ENCODE results near the gene TMEM125.

DNA sequence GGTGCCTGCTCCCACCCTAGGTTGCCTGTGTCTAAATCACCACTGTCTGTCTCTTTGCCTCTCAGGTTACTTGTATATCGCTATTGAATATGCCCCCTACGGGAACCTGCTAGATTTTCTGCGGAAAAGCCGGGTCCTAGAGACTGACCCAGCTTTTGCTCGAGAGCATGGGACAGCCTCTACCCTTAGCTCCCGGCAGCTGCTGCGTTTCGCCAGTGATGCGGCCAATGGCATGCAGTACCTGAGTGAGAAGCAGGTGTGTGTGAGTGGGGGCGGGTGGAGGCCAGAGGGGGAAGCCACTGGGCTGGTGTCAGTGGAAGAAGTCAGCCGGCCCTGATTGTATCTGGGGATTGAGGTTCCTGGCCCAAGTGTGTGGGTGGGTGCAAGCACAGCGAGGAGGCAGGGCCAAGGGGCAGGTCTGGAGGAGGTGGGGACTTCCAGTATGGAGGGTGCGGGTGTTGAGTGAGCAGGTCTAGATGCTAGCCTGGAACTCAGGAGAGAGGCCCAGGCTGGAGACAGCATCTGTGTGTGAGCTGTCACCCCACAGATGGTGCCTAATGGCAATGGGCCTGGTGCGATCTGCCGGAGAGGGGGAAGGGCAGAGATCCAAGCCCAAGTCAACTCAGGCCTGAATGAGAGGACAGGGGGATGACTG is 48.2 kb downstream of the TMEM125 start:
- no peak for TF ChIP-seq EZH2 (IDR thresholded peaks at IDR 0.05; ENCODE audit: borderline replicate concordance)
- TF ChIP-seq, protein P1, sequence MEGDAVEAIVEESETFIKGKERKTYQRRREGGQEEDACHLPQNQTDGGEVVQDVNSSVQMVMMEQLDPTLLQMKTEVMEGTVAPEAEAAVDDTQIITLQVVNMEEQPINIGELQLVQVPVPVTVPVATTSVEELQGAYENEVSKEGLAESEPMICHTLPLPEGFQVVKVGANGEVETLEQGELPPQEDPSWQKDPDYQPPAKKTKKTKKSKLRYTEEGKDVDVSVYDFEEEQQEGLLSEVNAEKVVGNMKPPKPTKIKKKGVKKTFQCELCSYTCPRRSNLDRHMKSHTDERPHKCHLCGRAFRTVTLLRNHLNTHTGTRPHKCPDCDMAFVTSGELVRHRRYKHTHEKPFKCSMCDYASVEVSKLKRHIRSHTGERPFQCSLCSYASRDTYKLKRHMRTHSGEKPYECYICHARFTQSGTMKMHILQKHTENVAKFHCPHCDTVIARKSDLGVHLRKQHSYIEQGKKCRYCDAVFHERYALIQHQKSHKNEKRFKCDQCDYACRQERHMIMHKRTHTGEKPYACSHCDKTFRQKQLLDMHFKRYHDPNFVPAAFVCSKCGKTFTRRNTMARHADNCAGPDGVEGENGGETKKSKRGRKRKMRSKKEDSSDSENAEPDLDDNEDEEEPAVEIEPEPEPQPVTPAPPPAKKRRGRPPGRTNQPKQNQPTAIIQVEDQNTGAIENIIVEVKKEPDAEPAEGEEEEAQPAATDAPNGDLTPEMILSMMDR (IDR thresholded peaks at IDR 0.05; ENCODE audit: poor library complexity): no peak
- no peak for TF ChIP-seq EZH2phosphoT487 (IDR thresholded peaks at IDR 0.05; ENCODE audit: low read depth, severe bottlenecking, unreplicated experiment)

All from hepatocyte (in vitro differentiated cells).